RCC 7860 (cell line): Measurements from ENCODE around the gene ARL14EPL.

Experiments used
- DNase-seq: peaks from one replicate; pipeline ENCODE4 v3.0.0-alpha.2; 2015; ENCODE audit warnings: low spot score
- FAIRE-seq: peaks from 2 replicates; lab custom pipeline; 2012; peaks lifted over from hg19 to GRCh38; lab: Jason Lieb, UNC

Gene ARL14EPL

GRCh38 chr5:116032094-116032517 is at the start of gene ARL14EPL:
TSS of gene ARL14EPL (plus strand) at chr5:116032472. CDS start at chr5:116051466, 18,994 bp downstream.
- peak; percentile 99 for FAIRE-seq
- peak; percentile 99 for DNase-seq

- DNase-seq (no peak), FAIRE-seq (no peak)
These were observed 48.8 kb upstream of the ARL14EPL start for GRCh38 chr5:115983519-115983918.

GRCh38 chr5:115985802-115986757 is 46.2 kb upstream of the ARL14EPL start:
- DNase-seq (no peak), FAIRE-seq (no peak)

- FAIRE-seq (no peak), DNase-seq (no peak)
These were observed 44.3 kb upstream of the ARL14EPL start for GRCh38 chr5:115988002-115988401.

GRCh38 chr5:115992848-115993350 is 39.4 kb upstream of the ARL14EPL start:
- FAIRE-seq (no peak), DNase-seq (no peak)

GRCh38 chr5:115995351-115995750 is 36.9 kb upstream of the ARL14EPL start:
- DNase-seq (no peak), FAIRE-seq (no peak)

GRCh38 chr5:116002116-116002906 is 30.0 kb upstream of the ARL14EPL start:
- FAIRE-seq (no peak), DNase-seq (no peak)

GRCh38 chr5:116004248-116004647 is 28.0 kb upstream of the ARL14EPL start:
- FAIRE-seq (no peak), DNase-seq (no peak)

GRCh38 chr5:116009806-116010205 is 22.5 kb upstream of the ARL14EPL start:
- FAIRE-seq: no peak
- no peak for DNase-seq

- DNase-seq (no peak), FAIRE-seq (no peak)
These were observed 21.2 kb upstream of the ARL14EPL start for GRCh38 chr5:116011046-116011445.

- no peak for FAIRE-seq
- no peak for DNase-seq
These were observed 19.0 kb upstream of the ARL14EPL start for GRCh38 chr5:116013207-116013785.

GRCh38 chr5:116013936-116014335 is 18.3 kb upstream of the ARL14EPL start:
- no peak for DNase-seq
- FAIRE-seq: no peak

- FAIRE-seq (no peak), DNase-seq (no peak)
These were observed 8.7 kb upstream of the ARL14EPL start for GRCh38 chr5:116023619-116024018.

GRCh38 chr5:116025866-116026265 is 6.4 kb upstream of the ARL14EPL start:
- FAIRE-seq (no peak), DNase-seq (no peak)

GRCh38 chr5:116032991-116033390 is 719 bp downstream of the ARL14EPL start:
- DNase-seq: no peak
- FAIRE-seq: no peak

- DNase-seq (peak; percentile 97), FAIRE-seq (peak; percentile 100)
These were observed 2.9 kb downstream of the ARL14EPL start for GRCh38 chr5:116035123-116035522.

- peak; percentile 70 for FAIRE-seq
- DNase-seq: peak; percentile 20
These were observed 5.1 kb downstream of the ARL14EPL start for GRCh38 chr5:116037236-116037822.

- FAIRE-seq: no peak
- no peak for DNase-seq
These were observed 6.5 kb downstream of the ARL14EPL start for GRCh38 chr5:116038817-116039216.

GRCh38 chr5:116042375-116042774 is 10.1 kb downstream of the ARL14EPL start:
- DNase-seq (no peak), FAIRE-seq (no peak)

- FAIRE-seq (no peak), DNase-seq (no peak)
These were observed 11.8 kb downstream of the ARL14EPL start for GRCh38 chr5:116044073-116044472.

GRCh38 chr5:116045821-116046220 is 13.5 kb downstream of the ARL14EPL start:
- FAIRE-seq: no peak
- DNase-seq: no peak
